ENCODE measurements around the gene SRGAP2B. TPM values are rescaled to one million over a fixed set of nuclear protein-coding genes. Genes with fewer than 3 reads are reported as not detected.
A peak's percentile ranks its signal among the peaks of the same experiment; 100 is the strongest.
"Not testable (repeated sequence)": the region's sequence is repeated elsewhere in the genome, so short reads cannot be mapped to it uniquely, and the experiment has no call there.

SRGAP2B gene
- polyA plus RNA-seq, 2 of the 4 experiments (the other 2 are of a cell fraction), result 14.2 to 27.3 TPM

DNA sequence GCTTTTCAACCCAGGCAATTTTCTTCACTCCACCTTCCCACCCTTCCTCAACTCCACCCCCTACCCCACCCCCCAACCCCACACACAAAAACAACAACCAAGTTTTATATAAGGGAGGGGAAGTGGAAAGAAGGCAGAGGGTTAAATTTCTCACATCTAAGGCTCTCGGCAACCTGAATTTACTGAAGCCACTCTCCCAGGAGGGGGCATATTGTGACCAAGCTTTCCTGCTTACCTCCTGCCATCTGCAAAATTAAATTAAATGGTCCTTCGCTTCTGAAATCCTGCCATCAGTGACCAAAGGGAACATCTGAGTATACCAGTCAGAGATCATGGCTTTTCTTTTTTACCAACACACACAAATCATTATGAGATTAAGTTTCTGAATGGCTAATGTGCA lies 72.9 kb downstream of the SRGAP2B start:
- DNase-seq (ENCODE audit: low read depth in 1 of 2, low spot score in 1 of 2); ATAC-seq; H3K9me3 ChIP-seq; H3K4me1 ChIP-seq; H3K4me3 ChIP-seq; CTCF ChIA-PET; H3K4me2 ChIP-seq; POLR2A ChIA-PET; H3K27ac ChIP-seq; FAIRE-seq: not testable (repeated sequence)
- WGBS (ENCODE audit: missing lambda C conversion rate), result 100% methylated on average over 1 of the region's 2 CpGs

DNA sequence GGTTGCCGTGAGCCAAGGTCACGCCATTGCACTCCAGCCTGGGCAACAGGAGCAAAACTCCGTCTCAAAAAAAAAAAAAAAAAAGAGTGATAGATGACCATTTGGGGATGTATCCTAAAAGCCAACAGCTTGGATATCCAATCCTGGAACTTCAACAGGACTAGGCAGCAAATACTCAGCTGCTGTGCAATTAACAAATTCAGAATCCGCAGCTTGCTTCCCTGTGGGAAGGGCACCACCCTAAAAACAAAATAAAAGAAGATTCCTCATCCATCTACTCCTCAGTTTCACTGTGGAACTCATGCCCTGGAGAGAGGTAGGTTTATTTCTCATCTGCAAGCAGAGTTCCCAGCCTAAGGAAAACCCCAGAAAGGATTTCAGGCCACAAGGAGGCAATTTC lies 73.4 kb downstream of the SRGAP2B start:
- POLR2A ChIA-PET; CTCF ChIA-PET; H3K27ac ChIP-seq; H3K4me3 ChIP-seq; DNase-seq (ENCODE audit: low read depth in 1 of 2, low spot score in 1 of 2); ATAC-seq; H3K4me2 ChIP-seq; H3K9me3 ChIP-seq; FAIRE-seq; H3K4me1 ChIP-seq: not testable (repeated sequence)
- WGBS (ENCODE audit: missing lambda C conversion rate), result 96% methylated on average over 2 of the region's 4 CpGs

DNA sequence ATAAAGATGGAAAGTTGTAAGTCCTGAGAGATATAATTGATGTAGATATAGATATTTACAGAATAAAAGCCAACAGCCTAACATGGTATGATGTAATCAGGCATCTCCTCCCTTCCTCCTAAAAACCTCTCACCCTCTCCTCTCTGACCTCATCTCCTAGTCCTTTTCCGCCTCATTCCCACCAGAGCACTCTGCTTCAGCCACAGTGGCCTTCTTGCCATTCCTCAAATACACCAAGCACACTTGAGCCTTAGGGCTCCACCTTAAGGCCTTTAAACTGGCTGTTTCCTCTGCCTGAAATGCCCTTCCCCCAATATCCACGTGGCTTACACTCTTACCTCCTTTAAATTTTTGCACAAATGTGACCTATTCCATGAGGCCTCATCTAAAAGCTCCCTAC lies 75.4 kb downstream of the SRGAP2B start:
- H3K4me3 ChIP-seq; FAIRE-seq; H3K27ac ChIP-seq; ATAC-seq; DNase-seq (ENCODE audit: low read depth in 1 of 2, low spot score in 1 of 2); H3K4me2 ChIP-seq; H3K9me3 ChIP-seq; POLR2A ChIA-PET; CTCF ChIA-PET; H3K4me1 ChIP-seq: not testable (repeated sequence)
- WGBS (ENCODE audit: missing lambda C conversion rate), result 53% methylated on average over 2 of the region's 2 CpGs

DNA sequence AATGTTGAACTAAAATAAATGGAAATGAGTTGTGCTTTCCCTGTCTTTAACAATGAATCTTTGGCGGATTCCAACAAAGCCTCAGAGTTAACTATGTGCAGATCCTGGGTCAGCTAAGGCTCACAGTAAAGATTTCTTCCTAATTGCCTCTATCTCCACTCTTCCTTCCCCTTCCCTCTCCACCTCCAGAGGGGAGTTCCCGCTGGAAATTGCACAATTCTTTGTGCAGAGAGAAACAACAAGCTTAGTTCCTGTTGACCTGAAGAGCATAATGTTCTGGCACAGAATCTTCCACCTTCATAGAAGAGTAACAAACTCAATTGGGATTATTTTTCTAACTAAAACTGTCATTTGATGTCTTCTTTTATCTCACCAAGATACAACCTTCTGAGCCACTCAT lies 77.4 kb downstream of the SRGAP2B start:
- POLR2A ChIA-PET; DNase-seq (ENCODE audit: low read depth in 1 of 2, low spot score in 1 of 2); H3K4me1 ChIP-seq; H3K4me3 ChIP-seq; CTCF ChIA-PET; FAIRE-seq; H3K9me3 ChIP-seq; H3K4me2 ChIP-seq; H3K27ac ChIP-seq: not testable (repeated sequence)
- WGBS (ENCODE audit: missing lambda C conversion rate), result 50% methylated on average over 2 of the region's 2 CpGs
- ATAC-seq, result peak in 1 of 2 experiments; percentile 26; a peak in 1 of 6 replicates

DNA sequence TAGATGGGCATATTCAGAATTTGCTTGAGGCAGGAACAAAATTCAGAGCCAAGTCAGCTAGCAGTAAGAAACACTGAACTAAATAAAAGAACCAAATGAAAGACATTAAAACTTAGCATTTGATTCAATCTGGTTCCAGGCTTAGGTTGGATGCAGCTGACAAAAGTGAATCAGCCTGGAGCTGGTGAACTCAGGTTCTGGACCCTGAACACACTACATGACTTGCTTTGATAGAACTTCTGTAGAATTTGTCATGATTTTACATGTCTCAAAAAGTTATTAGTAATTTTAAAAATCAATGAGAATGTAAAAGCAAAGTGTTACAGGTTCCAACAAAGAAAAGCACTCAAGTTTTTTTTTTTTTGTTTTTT lies 78.7 kb downstream of the SRGAP2B start:
- H3K4me1 ChIP-seq; FAIRE-seq; H3K27ac ChIP-seq; H3K4me2 ChIP-seq; H3K4me3 ChIP-seq; H3K9me3 ChIP-seq; CTCF ChIA-PET; POLR2A ChIA-PET; DNase-seq (ENCODE audit: low read depth in 1 of 2, low spot score in 1 of 2): not testable (repeated sequence)
- peak; percentile 33 to 54; a peak in 3 of 6 replicates for ATAC-seq

DNA sequence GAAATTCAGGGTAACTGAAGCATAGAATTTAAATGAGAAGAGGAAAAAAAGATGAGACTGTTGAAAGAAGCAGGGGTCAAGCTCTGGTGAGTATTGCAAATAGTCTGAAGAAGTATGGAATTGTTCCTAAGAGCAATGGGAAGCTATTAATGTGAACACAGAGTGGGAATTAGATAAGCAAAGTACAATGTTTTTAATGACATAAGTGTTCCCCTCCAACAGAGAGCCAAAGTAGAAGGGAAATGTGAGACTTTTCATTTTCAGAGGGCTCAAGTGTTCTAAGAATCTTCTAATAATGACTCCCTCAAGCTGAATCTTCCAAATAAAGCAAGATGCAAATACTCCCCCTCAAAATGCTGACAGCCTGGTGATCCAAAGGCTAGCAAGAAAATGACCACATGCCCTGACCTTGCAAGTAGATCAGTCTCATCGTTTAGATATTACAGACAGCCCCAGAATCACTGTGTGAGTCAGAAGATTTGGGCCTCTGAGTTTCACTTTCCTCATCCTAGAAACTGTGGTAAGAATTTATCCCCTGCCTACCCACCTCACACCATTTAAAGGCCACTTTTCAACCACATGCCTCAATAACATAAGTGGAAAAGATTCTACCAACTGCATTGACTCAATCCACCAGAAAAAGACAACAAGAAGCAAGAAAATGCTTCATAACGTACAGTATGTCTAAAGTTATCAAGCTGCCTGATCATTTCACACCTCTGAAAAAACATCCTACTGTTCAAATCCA lies 79.2 kb downstream of the SRGAP2B start:
- DNase-seq (ENCODE audit: low read depth in 1 of 2, low spot score in 1 of 2); H3K4me1 ChIP-seq; H3K27ac ChIP-seq; H3K4me2 ChIP-seq; CTCF ChIA-PET; H3K9me3 ChIP-seq; H3K4me3 ChIP-seq; POLR2A ChIA-PET; FAIRE-seq: not testable (repeated sequence)
- no CpG with 5 or more reads among the region's 2 CpGs for WGBS (ENCODE audit: missing lambda C conversion rate)
- ATAC-seq, result peak; percentile 90 to 94

DNA sequence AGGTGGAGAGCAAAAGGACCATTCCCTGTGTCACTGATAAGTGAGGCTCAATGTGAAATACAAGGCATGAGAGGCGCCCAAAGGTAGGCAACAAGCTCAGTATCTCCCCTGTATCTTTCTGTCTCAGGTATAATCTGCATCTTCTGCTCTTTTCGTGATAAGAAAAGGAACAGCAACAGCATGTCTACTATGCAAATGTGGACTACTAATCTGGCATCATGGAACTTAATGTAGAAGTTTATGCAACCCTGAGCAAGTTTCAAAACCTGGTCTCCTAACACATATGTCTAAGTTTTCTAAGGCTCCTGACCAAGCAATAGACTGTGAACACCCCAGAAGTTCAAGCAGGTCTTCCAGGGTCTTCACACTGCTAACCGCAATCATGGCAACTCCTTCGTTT lies 81.8 kb downstream of the SRGAP2B start:
- DNase-seq (ENCODE audit: low read depth in 1 of 2, low spot score in 1 of 2); H3K4me3 ChIP-seq; H3K4me1 ChIP-seq; H3K4me2 ChIP-seq; H3K9me3 ChIP-seq; POLR2A ChIA-PET; ATAC-seq; H3K27ac ChIP-seq; FAIRE-seq; CTCF ChIA-PET: not testable (repeated sequence)
- WGBS (ENCODE audit: missing lambda C conversion rate), result 100% methylated on average over 4 of the region's 4 CpGs

DNA sequence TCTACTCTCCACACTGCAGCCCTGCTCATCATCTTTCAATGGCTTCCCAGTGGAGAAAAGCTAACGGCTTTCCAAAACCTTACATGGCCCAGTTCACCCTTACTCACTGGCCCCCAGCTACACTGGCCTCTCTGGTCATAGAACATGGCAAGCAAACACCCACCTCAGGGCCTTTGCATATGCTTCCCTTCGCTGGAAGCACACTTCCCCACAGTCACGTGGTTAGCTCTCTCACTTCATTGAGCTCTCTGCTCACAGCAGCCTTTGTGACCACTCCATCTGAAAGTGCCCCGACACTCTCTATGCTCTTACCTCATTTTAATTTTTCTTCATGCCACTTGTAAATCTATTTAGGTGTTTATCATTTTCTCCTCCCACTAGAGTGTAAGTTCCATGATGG lies 83.3 kb downstream of the SRGAP2B start:
- CTCF ChIA-PET; H3K4me2 ChIP-seq; ATAC-seq; H3K4me3 ChIP-seq; H3K9me3 ChIP-seq; H3K27ac ChIP-seq; DNase-seq (ENCODE audit: low read depth in 1 of 2, low spot score in 1 of 2); H3K4me1 ChIP-seq; FAIRE-seq; POLR2A ChIA-PET: not testable (repeated sequence)
- WGBS (ENCODE audit: missing lambda C conversion rate), result 98% methylated on average over 4 of the region's 4 CpGs

DNA sequence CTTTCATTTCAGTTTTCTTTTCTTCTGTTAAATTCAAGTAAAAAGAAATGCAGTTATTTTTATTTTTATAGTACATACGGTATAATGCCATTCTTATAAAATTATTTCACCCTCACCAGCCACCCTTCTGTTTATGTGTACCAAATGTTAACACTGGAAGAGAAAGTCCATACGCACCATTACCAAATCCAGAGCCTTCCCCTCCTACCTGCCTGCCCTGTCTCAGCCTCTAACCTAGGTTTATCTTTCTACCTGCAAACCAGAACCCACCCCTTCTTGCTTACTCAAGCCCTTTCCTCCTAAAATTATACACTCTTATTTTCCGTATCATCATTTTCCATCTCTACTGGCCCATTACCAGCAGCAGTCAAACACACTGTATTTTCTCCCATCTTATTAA lies 84.5 kb downstream of the SRGAP2B start:
- POLR2A ChIA-PET; H3K4me2 ChIP-seq; H3K9me3 ChIP-seq; ATAC-seq; H3K4me1 ChIP-seq; FAIRE-seq; H3K27ac ChIP-seq; DNase-seq (ENCODE audit: low read depth in 1 of 2, low spot score in 1 of 2); H3K4me3 ChIP-seq; CTCF ChIA-PET: not testable (repeated sequence)
- WGBS (ENCODE audit: missing lambda C conversion rate), result 73% methylated on average over 2 of the region's 3 CpGs

DNA sequence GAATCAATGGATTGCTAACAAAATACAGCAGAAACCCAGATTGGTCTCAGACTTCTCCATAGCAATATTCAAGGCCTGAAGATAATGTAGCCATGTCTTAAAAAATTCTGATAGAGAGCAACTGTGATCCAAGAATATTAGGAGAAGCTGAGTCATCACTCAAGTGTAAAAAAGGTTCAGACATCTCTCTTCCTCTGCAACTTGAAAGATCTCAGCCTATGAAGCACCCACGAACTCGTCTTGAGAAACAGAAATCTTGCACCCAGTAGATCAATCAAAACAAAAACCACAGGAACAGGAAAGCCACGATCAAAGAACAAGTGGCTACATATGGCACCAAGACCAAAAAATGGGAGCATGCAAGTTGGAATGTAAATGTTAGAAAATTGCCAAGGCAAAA lies 85.2 kb downstream of the SRGAP2B start:
- FAIRE-seq; H3K9me3 ChIP-seq; H3K27ac ChIP-seq; H3K4me1 ChIP-seq; ATAC-seq; H3K4me2 ChIP-seq; POLR2A ChIA-PET; DNase-seq (ENCODE audit: low read depth in 1 of 2, low spot score in 1 of 2); H3K4me3 ChIP-seq; CTCF ChIA-PET: not testable (repeated sequence)
- WGBS (ENCODE audit: missing lambda C conversion rate), result 47% methylated on average over 3 of the region's 3 CpGs

DNA sequence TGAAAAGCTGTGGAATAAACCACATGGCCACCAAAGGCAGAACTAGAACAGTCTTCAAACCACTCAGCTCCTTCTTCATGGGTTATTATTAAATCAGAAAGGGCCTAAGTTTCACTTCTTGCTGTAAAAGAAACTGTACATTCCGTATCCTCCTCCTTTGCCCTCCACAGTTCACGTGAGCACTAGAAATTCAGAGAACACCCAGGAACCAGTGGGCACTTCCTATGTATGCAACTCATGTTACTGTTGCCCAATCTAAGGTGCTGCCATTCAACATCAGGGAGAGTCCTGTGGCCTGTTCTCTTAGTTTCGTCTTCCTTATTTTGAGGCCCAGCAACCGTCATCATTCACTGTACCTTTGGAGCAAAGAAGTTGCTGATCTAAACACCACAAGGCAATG lies 86.7 kb downstream of the SRGAP2B start:
- H3K4me3 ChIP-seq; CTCF ChIA-PET; H3K9me3 ChIP-seq; FAIRE-seq; H3K4me2 ChIP-seq; H3K27ac ChIP-seq; POLR2A ChIA-PET; H3K4me1 ChIP-seq; DNase-seq (ENCODE audit: low read depth in 1 of 2, low spot score in 1 of 2); ATAC-seq: not testable (repeated sequence)
- WGBS (ENCODE audit: missing lambda C conversion rate), result no CpG with 5 or more reads among the region's 4 CpGs

DNA sequence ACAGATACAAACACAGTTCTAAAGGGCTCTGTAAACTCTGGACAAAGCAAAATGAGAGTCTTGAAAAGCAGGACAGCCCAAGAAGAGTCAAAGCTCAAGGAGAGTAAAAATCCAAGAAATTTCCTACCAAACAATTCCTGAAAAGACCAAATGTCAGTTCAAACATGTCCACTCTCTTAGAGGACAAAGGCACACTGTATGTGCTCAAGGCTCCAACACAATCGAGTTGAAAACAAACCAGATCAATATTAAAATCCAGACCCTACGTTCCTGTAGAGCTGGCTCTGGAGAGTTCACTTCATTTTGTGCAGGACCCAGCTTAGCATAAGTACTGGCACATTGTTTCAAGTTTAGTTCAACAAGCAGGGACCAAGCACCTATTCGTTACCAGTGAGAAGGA lies 90.0 kb downstream of the SRGAP2B start:
- CTCF ChIA-PET; FAIRE-seq; H3K4me1 ChIP-seq; DNase-seq (ENCODE audit: low read depth in 1 of 2, low spot score in 1 of 2); H3K4me2 ChIP-seq; ATAC-seq; H3K9me3 ChIP-seq; POLR2A ChIA-PET; H3K27ac ChIP-seq; H3K4me3 ChIP-seq: not testable (repeated sequence)
- WGBS (ENCODE audit: missing lambda C conversion rate), result 69% methylated on average over 2 of the region's 3 CpGs
